Ishikawa (cell line): ENCODE results near the gene CAPRIN2.

Source experiments
- CEBPB ChIP-seq: IDR thresholded peaks from 2 replicates; pipeline ENCODE4 v1.6.1; 2012
- CREB1 ChIP-seq: IDR thresholded peaks from 2 replicates; pipeline ENCODE4 v1.6.1; 2012; ENCODE audit warnings: low read depth
- EGR1 ChIP-seq: IDR thresholded peaks from 2 replicates; pipeline ENCODE4 v1.6.1; 2012
- EP300 ChIP-seq: IDR thresholded peaks from 2 replicates; pipeline ENCODE4 v1.6.1; 2012; ENCODE audit warnings: borderline replicate concordance
- FOXM1 ChIP-seq: IDR thresholded peaks from 2 replicates; pipeline ENCODE4 v1.6.1; 2012; ENCODE audit warnings: low read depth, borderline replicate concordance
- MAX ChIP-seq: IDR thresholded peaks from 2 replicates; pipeline ENCODE4 v1.6.1; 2012
- NFIC ChIP-seq: IDR thresholded peaks from 2 replicates; pipeline ENCODE4 v1.6.1; 2012
- RAD21 ChIP-seq: IDR thresholded peaks from 2 replicates; pipeline ENCODE4 v1.6.1; 2012; ENCODE audit warnings: low read depth
- TAF1 ChIP-seq: IDR thresholded peaks from 2 replicates; pipeline ENCODE4 v1.6.1; 2012; ENCODE audit warnings: low read depth, mild to moderate bottlenecking
- TCF12 ChIP-seq: IDR thresholded peaks from 2 replicates; pipeline ENCODE4 v1.6.1; 2012; ENCODE audit warnings: low read depth
- TEAD4 ChIP-seq: IDR thresholded peaks from 2 replicates; pipeline ENCODE4 v1.6.1; 2012
- YY1 ChIP-seq: IDR thresholded peaks from 2 replicates; pipeline ENCODE4 v1.6.1; 2012; ENCODE audit warnings: low read depth
- ZBTB7A ChIP-seq: IDR thresholded peaks from 2 replicates; pipeline ENCODE4 v1.6.1; 2012; ENCODE audit warnings: low read depth
- TF ChIP-seq, protein P1 (sequence below): IDR thresholded peaks from 2 replicates; pipeline ENCODE4 v1.6.1; 2012; ENCODE audit warnings: low read depth, mild to moderate bottlenecking
- TF ChIP-seq, protein P2 (sequence below): IDR thresholded peaks from 2 replicates; pipeline ENCODE4 v1.6.1; 2012

The CAPRIN2 gene

DNA sequence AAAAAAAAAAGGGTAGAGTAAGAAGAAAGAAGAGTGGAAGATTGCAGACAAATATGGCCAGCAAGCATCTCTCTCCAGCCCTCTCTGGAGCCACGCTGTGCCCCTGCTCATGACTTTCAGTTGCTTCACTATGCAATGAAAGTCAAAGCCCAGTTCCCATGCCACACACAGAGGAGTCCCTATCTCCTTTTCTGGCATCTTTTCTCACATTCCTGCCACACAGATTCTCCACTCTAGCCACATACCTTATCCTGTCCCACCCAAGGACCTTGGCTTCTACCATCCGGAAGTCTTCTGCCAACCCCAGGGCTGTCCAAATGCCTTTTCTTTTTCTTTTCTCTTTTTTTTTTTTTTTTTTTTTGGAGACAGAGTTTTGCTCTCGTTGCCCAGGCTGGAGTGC is 39.3 kb upstream of the CAPRIN2 start:
- TF ChIP-seq ZBTB7A = no peak
- no peak for TF ChIP-seq EP300
- TF ChIP-seq MAX = no peak
- no peak for TF ChIP-seq TEAD4
- TF ChIP-seq YY1 = no peak
- TF ChIP-seq TAF1 = no peak
- TF ChIP-seq, protein P1, sequence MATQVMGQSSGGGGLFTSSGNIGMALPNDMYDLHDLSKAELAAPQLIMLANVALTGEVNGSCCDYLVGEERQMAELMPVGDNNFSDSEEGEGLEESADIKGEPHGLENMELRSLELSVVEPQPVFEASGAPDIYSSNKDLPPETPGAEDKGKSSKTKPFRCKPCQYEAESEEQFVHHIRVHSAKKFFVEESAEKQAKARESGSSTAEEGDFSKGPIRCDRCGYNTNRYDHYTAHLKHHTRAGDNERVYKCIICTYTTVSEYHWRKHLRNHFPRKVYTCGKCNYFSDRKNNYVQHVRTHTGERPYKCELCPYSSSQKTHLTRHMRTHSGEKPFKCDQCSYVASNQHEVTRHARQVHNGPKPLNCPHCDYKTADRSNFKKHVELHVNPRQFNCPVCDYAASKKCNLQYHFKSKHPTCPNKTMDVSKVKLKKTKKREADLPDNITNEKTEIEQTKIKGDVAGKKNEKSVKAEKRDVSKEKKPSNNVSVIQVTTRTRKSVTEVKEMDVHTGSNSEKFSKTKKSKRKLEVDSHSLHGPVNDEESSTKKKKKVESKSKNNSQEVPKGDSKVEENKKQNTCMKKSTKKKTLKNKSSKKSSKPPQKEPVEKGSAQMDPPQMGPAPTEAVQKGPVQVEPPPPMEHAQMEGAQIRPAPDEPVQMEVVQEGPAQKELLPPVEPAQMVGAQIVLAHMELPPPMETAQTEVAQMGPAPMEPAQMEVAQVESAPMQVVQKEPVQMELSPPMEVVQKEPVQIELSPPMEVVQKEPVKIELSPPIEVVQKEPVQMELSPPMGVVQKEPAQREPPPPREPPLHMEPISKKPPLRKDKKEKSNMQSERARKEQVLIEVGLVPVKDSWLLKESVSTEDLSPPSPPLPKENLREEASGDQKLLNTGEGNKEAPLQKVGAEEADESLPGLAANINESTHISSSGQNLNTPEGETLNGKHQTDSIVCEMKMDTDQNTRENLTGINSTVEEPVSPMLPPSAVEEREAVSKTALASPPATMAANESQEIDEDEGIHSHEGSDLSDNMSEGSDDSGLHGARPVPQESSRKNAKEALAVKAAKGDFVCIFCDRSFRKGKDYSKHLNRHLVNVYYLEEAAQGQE = no peak
- no peak for TF ChIP-seq FOXM1
- TF ChIP-seq EGR1 = no peak
- TF ChIP-seq TCF12 = no peak
- TF ChIP-seq, protein P2, sequence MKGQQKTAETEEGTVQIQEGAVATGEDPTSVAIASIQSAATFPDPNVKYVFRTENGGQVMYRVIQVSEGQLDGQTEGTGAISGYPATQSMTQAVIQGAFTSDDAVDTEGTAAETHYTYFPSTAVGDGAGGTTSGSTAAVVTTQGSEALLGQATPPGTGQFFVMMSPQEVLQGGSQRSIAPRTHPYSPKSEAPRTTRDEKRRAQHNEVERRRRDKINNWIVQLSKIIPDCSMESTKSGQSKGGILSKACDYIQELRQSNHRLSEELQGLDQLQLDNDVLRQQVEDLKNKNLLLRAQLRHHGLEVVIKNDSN = no peak
- TF ChIP-seq RAD21 = no peak
- TF ChIP-seq NFIC = no peak
- TF ChIP-seq CEBPB = no peak
- no peak for TF ChIP-seq CREB1

DNA sequence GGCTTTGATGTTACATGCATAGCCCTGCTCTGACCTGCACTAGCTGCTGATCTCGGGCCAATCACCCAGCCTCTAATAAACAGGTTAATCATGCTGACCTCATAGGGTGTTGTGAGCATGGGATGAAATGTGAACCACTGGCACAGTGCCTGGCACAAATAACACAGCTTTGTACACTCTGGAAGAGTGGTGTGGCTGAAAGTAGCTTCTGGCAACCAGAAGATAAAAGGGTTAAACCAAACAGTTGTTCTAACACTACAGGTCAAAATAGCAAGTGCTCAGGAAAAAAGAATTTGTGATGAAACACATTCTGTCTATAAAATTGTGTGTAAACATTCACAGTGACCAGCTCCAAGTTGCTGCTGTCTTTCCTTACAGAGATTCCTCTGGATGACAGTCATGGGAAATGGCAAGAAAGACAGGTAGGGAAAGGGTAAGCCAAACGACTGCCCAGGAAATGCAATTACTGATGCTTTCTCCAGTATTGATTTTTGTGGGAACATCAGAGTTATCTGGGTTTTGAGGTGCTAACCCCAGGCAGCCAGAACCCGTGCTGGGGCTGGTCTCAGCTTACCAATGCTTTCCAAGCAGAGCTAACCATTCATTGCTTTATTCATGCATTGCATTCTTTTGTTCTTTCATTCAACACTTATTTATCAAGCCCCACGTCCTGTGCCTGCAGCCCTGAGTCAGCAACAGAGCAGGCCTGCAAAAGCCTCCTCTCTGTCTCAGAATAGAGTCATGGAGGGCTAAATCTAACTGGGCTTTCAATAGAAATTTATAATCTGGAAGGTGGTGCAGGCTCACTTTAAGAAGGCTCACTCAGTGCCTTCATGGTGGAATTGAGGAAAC is 38.1 kb upstream of the CAPRIN2 start:
- no peak for TF ChIP-seq TAF1
- TF ChIP-seq MAX = peak; percentile 49
- peak; percentile 46; the same call in 1 of the 2 replicates for TF ChIP-seq TEAD4
- TF ChIP-seq EGR1 = no peak
- TF ChIP-seq NFIC = peak; percentile 83
- TF ChIP-seq TCF12 = 0 out of 2 replicates have a peak, but pooled peaks have one; percentile 40

DNA sequence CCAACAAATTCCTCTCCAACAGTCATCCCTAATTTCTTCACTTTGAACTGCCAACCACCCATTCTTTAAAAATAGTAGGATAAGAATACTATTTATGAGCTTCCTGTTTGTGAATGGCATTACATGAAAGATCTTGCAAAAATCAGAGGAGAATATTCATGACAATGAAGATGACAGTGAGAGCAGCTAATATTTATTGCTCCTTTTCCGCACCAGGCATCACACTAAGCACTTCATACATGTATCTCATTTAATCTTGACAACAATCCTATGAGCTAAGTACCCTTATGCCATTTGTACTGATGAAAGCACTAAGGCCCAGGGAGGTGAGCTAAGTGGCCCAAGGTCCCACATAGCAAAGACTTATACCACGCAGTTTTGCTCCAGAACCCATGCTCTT is 37.3 kb upstream of the CAPRIN2 start:
- TF ChIP-seq FOXM1 (no peak), TEAD4 (no peak), CEBPB (no peak), EGR1 (no peak), TAF1 (no peak), CREB1 (no peak), YY1 (no peak), TCF12 (no peak), MAX (no peak; the same call in 1 of the 2 replicates), ZBTB7A (no peak), RAD21 (no peak), NFIC (no peak)
- TF ChIP-seq, protein P1 = no peak
- TF ChIP-seq, protein P2 = no peak

- TF ChIP-seq NFIC = no peak
These were observed 34.0 kb upstream of the CAPRIN2 start for GRCh38 chr12:30788754-30789153.

- TF ChIP-seq CREB1 (no peak), TAF1 (no peak)
These were observed 30.9 kb upstream of the CAPRIN2 start for GRCh38 chr12:30785630-30786029.

GRCh38 chr12:30784508-30784907 is 29.8 kb upstream of the CAPRIN2 start:
- TF ChIP-seq FOXM1 (no peak), EGR1 (no peak), MAX (no peak), TEAD4 (no peak), TAF1 (no peak), EP300 (no peak)
